Tibial artery (tissue), 4 donors: ENCODE measurements around the gene SLC6A7.
A peak's percentile ranks its signal among the peaks of the same experiment; 100 is the strongest.

Experiments
- DNase-seq, 2 donors: peaks; one replicate each; pipeline ENCODE4 v3.0.0-alpha.2; 2019
- H3K27ac ChIP-seq, 2 donors: fragments of 200-600 bp; sonication (generic) in 1 of 2; 1 replicate in 1 of 2; 2 replicates in 1 of 2; pipeline ENCODE4 v1.5.1; 2018 to 2019; ENCODE audit warnings: mild to moderate bottlenecking in 1 of 2
- H3K27me3 ChIP-seq, 2 donors: fragments of 200-600 bp; sonication (generic) in 1 of 2; one replicate each; pipeline versions ENCODE4 v1.5.1 to v1.6.0; 2016 to 2019
- H3K36me3 ChIP-seq, 3 donors: fragments of 200-600 bp; sonication (generic) in 2 of 3; one replicate each; pipeline ENCODE4 v1.5.1; 2016 to 2019; ENCODE audit warnings: mild to moderate bottlenecking in 2 of 3
- H3K4me1 ChIP-seq, 4 donors: fragments of 200-600 bp; sonication (generic) in 2 of 4; 1 replicate in 3 of 4; 2 replicates in 1 of 4; pipeline ENCODE4 v1.5.1; 2016 to 2019
- H3K4me3 ChIP-seq, 2 donors: fragments of 200-600 bp; sonication (generic) in 1 of 2; 1 replicate in 1 of 2; 2 replicates in 1 of 2; pipeline ENCODE4 v1.5.1; 2018 to 2019; ENCODE audit warnings: mild to moderate bottlenecking in 2 of 2
- H3K9me3 ChIP-seq, 3 donors: fragments of 200-600 bp; sonication (generic) in 1 of 3; one replicate each; pipeline ENCODE4 v1.5.1; 2016 to 2019
- CTCF ChIP-seq, 2 experiments: fragments of 200-600 bp in 1 of 2; fragments of 450-650 bp in 1 of 2; IDR thresholded peaks; one replicate each; pipeline ENCODE4 v1.5.1; 2017 to 2019; ENCODE audit warnings: antibody characterized with exemption in 2 of 2, mild to moderate bottlenecking in 1 of 2, moderate library complexity in 1 of 2
- intact Hi-C: fragments of 100-400 bp; cut with DNase I; formaldehyde crosslinking; loops from one replicate; pipeline ENCODE4 v1.15.0; 2023; ENCODE audit warnings: low total_unique reads

The SLC6A7 gene

DNA sequence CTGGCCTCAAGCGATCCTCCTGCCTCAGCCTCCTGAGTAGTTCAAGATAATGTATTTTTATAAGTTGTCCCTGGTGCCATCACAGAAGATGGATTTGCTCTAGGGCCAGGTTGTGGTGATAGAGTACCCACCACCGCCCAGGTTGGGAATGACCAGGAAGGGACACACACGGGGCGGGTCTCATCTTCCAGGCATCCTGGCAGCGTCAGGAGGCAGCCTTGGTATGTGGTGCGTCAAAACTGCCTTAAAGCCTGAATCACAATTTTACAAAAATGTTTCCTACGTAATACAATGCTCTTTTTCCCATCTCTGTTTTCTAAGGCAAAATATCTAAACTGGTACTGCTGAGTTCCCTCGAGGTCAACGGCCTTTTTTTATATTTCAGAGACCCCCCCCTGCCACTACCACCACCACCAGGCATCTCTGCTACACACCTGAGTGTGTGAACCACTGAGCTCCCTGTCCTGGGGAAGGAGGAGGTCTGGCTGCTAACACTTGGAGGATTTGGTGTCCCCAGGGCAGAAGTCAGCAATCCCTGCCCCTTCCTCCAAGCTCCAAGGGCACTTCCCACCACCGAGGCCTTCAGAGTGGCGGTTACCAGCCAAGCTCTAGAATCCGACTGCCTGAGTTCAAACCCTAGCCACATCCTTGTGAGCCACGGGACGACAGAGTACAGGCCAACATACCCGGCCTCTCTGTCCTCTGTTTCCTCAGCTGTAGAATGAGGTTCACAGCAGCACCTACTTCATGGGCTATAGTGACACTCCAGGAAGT lies 47.3 kb downstream of the SLC6A7 start:
- TF ChIP-seq CTCF (IDR thresholded peaks at IDR 0.05), result no peak
- Histone ChIP-seq H3K36me3 (no peaks in the 10 kb centered on the region), H3K4me3 (no peak overlapping the region), H3K9me3 (no peaks in the 10 kb centered on the region), H3K27me3 (no peaks in the 10 kb centered on the region), H3K27ac (no peak overlapping the region), H3K4me1 (no peaks in the 10 kb centered on the region)
- intact Hi-C loops, result no loop called here
- no peak for DNase-seq

GRCh38 chr5:150238646-150239045 lies 48.8 kb downstream of the SLC6A7 start:
- Histone ChIP-seq H3K27me3 (no peaks in the 10 kb centered on the region), H3K4me1 (no peaks in the 10 kb centered on the region), H3K27ac (no peak overlapping the region), H3K36me3 (no peaks in the 10 kb centered on the region), H3K9me3 (no peaks in the 10 kb centered on the region), H3K4me3 (no peak overlapping the region)
- peak in 1 of 2 donors; percentile 54 for DNase-seq
- intact Hi-C loops, result no loop called here
- TF ChIP-seq CTCF (IDR thresholded peaks at IDR 0.05), result no peak

GRCh38 chr5:150239099-150239793 lies 49.4 kb downstream of the SLC6A7 start:
- intact Hi-C loops, result no loop called here
- peak in 1 of 2 donors; percentile 62 for DNase-seq
- no peak overlapping the region for H3K4me3 ChIP-seq
- no peaks in the 10 kb centered on the region for H3K36me3 ChIP-seq
- no peak overlapping the region for H3K27ac ChIP-seq
- no peak for TF ChIP-seq CTCF (IDR thresholded peaks at IDR 0.05)
- no peaks in the 10 kb centered on the region for H3K27me3 ChIP-seq
- no peaks in the 10 kb centered on the region for H3K4me1 ChIP-seq
- no peaks in the 10 kb centered on the region for H3K9me3 ChIP-seq

- Histone ChIP-seq H3K27ac (no peak overlapping the region), H3K4me1 (peaks cover 0 to 3% (median under 1%) of the 10 kb centered on the region in 4 donors), H3K4me3 (no peak overlapping the region), H3K9me3 (no peaks in the 10 kb centered on the region), H3K36me3 (no peaks in the 10 kb centered on the region), H3K27me3 (no peaks in the 10 kb centered on the region)
- intact Hi-C loops, result no loop called here
- TF ChIP-seq CTCF (IDR thresholded peaks at IDR 0.05), result no peak
- no peak for DNase-seq
Observed at GRCh38 chr5:150239794-150240122, 49.9 kb downstream of the SLC6A7 start.

DNA sequence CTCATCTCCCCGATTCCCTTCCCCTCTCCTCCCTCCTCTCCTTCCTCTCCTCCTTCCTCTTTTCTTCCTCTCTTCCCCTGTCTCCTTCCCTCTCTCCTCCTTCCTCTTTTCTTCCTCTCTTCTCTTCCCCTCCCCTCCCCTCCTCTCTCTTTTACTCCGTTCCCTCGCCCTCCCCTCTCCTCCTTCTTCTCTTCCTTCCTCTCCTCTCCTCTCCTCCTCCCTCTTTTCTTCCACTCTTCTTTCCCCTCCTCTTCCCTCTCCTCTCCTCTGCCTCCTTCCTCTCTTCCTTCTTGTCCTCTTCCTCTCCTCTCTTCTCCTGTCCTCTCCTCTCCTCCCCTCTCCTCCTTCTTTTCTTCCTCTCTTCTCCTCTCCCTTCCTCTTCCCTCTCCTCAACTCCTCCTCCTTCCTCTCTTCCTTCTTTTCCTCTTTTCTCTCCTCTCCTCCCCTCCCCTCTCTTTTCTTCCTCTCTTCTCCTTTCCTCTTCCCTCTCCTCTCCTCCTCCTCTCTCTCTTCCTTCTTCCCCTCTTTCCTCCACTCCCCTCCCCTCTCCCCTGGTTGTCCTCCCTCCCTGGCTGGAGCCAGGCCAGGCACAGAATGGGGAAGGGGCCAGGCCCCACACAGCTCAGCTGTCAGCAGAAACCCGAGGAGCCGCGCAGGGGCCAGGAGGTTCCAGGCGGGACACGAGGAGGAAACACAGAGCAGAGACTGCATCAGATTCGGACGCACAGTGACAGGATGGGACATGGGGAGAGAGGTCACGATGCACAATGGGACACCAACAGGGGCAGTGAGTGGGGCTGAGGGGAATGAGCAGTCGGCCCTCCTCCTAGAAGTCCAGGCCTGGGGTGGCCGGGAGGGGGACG lies 51.7 kb downstream of the SLC6A7 start:
- no peaks in the 10 kb centered on the region for H3K36me3 ChIP-seq
- peaks cover 0 to 17% (median 13%) of the 10 kb centered on the region in 4 donors for H3K4me1 ChIP-seq
- H3K27me3 ChIP-seq, result no peaks in the 10 kb centered on the region
- H3K9me3 ChIP-seq, result no peaks in the 10 kb centered on the region
- TF ChIP-seq CTCF (IDR thresholded peaks at IDR 0.05), result no peak
- no peak overlapping the region for H3K27ac ChIP-seq
- no peak overlapping the region for H3K4me3 ChIP-seq
- intact Hi-C loops, result no loop called here
- DNase-seq, result no peak
